Tibial artery (tissue), 4 donors: ENCODE results near the gene GNA12.

Experiments
- DNase-seq, 2 donors: peaks; one replicate each; pipeline ENCODE4 v3.0.0-alpha.2; 2019
- H3K27ac ChIP-seq, 2 donors: fragments of 200-600 bp; sonication (generic) in 1 of 2; 1 replicate in 1 of 2; 2 replicates in 1 of 2; pipeline ENCODE4 v1.5.1; 2018 to 2019; ENCODE audit warnings: mild to moderate bottlenecking in 1 of 2
- H3K27me3 ChIP-seq, 2 donors: fragments of 200-600 bp; sonication (generic) in 1 of 2; one replicate each; pipeline versions ENCODE4 v1.5.1 to v1.6.0; 2016 to 2019
- H3K36me3 ChIP-seq, 3 donors: fragments of 200-600 bp; sonication (generic) in 2 of 3; one replicate each; pipeline ENCODE4 v1.5.1; 2016 to 2019; ENCODE audit warnings: mild to moderate bottlenecking in 2 of 3
- H3K4me1 ChIP-seq, 4 donors: fragments of 200-600 bp; sonication (generic) in 2 of 4; 1 replicate in 3 of 4; 2 replicates in 1 of 4; pipeline ENCODE4 v1.5.1; 2016 to 2019
- H3K4me3 ChIP-seq, 2 donors: fragments of 200-600 bp; sonication (generic) in 1 of 2; 1 replicate in 1 of 2; 2 replicates in 1 of 2; pipeline ENCODE4 v1.5.1; 2018 to 2019; ENCODE audit warnings: mild to moderate bottlenecking in 2 of 2
- H3K9me3 ChIP-seq, 3 donors: fragments of 200-600 bp; sonication (generic) in 1 of 3; one replicate each; pipeline ENCODE4 v1.5.1; 2016 to 2019
- CTCF ChIP-seq, 2 experiments: fragments of 200-600 bp in 1 of 2; fragments of 450-650 bp in 1 of 2; IDR thresholded peaks; one replicate each; pipeline ENCODE4 v1.5.1; 2017 to 2019; ENCODE audit warnings: antibody characterized with exemption in 2 of 2, mild to moderate bottlenecking in 1 of 2, moderate library complexity in 1 of 2
- intact Hi-C: fragments of 100-400 bp; cut with DNase I; formaldehyde crosslinking; loops from one replicate; pipeline ENCODE4 v1.15.0; 2023; ENCODE audit warnings: low total_unique reads

The GNA12 gene

GRCh38 chr7:2779051-2779450 lies 65.1 kb downstream of the GNA12 start:
- H3K27me3 ChIP-seq, result no peaks in the 10 kb centered on the region
- no peak overlapping the region for H3K27ac ChIP-seq
- peaks cover 0 to 5% (median 0%) of the 10 kb centered on the region in 3 donors for H3K36me3 ChIP-seq
- no peak overlapping the region for H3K4me3 ChIP-seq
- DNase-seq, result no peak
- TF ChIP-seq CTCF (IDR thresholded peaks at IDR 0.05), result no peak
- H3K9me3 ChIP-seq, result no peaks in the 10 kb centered on the region
- peaks cover 0 to 2% (median under 1%) of the 10 kb centered on the region in 4 donors for H3K4me1 ChIP-seq
- intact Hi-C loops, result no loop called here

GRCh38 chr7:2777898-2778535 lies 66.1 kb downstream of the GNA12 start:
- Histone ChIP-seq H3K4me3 (no peak overlapping the region), H3K4me1 (no peaks in the 10 kb centered on the region), H3K9me3 (no peaks in the 10 kb centered on the region), H3K27ac (no peak overlapping the region), H3K36me3 (peaks cover 0 to 5% (median 0%) of the 10 kb centered on the region in 3 donors), H3K27me3 (no peaks in the 10 kb centered on the region)
- intact Hi-C loops, result no loop called here
- no peak for TF ChIP-seq CTCF (IDR thresholded peaks at IDR 0.05)
- no peak for DNase-seq

GRCh38 chr7:2776401-2776800 lies 67.7 kb downstream of the GNA12 start:
- H3K36me3 ChIP-seq, result peaks cover 0 to 9% (median 5%) of the 10 kb centered on the region in 3 donors
- H3K27ac ChIP-seq, result no peak overlapping the region
- DNase-seq, result no peak
- H3K9me3 ChIP-seq, result no peaks in the 10 kb centered on the region
- intact Hi-C loops, result no loop called here
- no peaks in the 10 kb centered on the region for H3K27me3 ChIP-seq
- no peaks in the 10 kb centered on the region for H3K4me1 ChIP-seq
- H3K4me3 ChIP-seq, result no peak overlapping the region
- TF ChIP-seq CTCF (IDR thresholded peaks at IDR 0.05), result no peak

- Histone ChIP-seq H3K27ac (no peak overlapping the region), H3K9me3 (no peaks in the 10 kb centered on the region), H3K36me3 (peaks cover 0 to 12% (median 5%) of the 10 kb centered on the region in 3 donors), H3K4me3 (no peak overlapping the region), H3K27me3 (no peaks in the 10 kb centered on the region), H3K4me1 (no peaks in the 10 kb centered on the region)
- DNase-seq, result no peak
- TF ChIP-seq CTCF (IDR thresholded peaks at IDR 0.05), result no peak
- intact Hi-C loops, result no loop called here
These were observed 68.3 kb downstream of the GNA12 start for GRCh38 chr7:2775785-2776184.

- no peak for TF ChIP-seq CTCF (IDR thresholded peaks at IDR 0.05)
- Histone ChIP-seq H3K27ac (no peak overlapping the region), H3K36me3 (peaks cover 0 to 12% (median 5%) of the 10 kb centered on the region in 3 donors), H3K9me3 (no peaks in the 10 kb centered on the region), H3K4me1 (no peaks in the 10 kb centered on the region), H3K4me3 (no peak overlapping the region), H3K27me3 (no peaks in the 10 kb centered on the region)
- no peak for DNase-seq
- intact Hi-C loops, result no loop called here
These were observed 68.7 kb downstream of the GNA12 start for GRCh38 chr7:2775376-2775775.

GRCh38 chr7:2774935-2775334 lies 69.2 kb downstream of the GNA12 start:
- Histone ChIP-seq H3K27me3 (no peaks in the 10 kb centered on the region), H3K36me3 (peaks cover 0 to 12% (median 5%) of the 10 kb centered on the region in 3 donors), H3K4me3 (no peak overlapping the region), H3K9me3 (no peaks in the 10 kb centered on the region), H3K4me1 (no peaks in the 10 kb centered on the region), H3K27ac (no peak overlapping the region)
- intact Hi-C loops, result no loop called here
- DNase-seq, result no peak
- TF ChIP-seq CTCF (IDR thresholded peaks at IDR 0.05), result no peak
